ENCODE results near the gene ASB5.
"Not testable (repeated sequence)": the region's sequence is repeated elsewhere in the genome, so short reads cannot be mapped to it uniquely, and the experiment has no call there.

Gene ASB5

GRCh38 chr4:176276710-176277109 is 7.7 kb upstream of the ASB5 start:
- DNase-seq: no peak

GRCh38 chr4:176274441-176274840 is 5.4 kb upstream of the ASB5 start:
- no peak for DNase-seq

- DNase-seq: no peak
Observed at GRCh38 chr4:176273736-176274135, 4.7 kb upstream of the ASB5 start.

- DNase-seq: no peak
Observed at GRCh38 chr4:176272799-176273198, 3.8 kb upstream of the ASB5 start.

GRCh38 chr4:176271749-176272148 is 2.7 kb upstream of the ASB5 start:
- DNase-seq: no peak

GRCh38 chr4:176270669-176271068 is 1.6 kb upstream of the ASB5 start:
- no peak for DNase-seq

GRCh38 chr4:176266026-176266425 is 3.0 kb downstream of the ASB5 start:
- no peak for DNase-seq

GRCh38 chr4:176262243-176262642 is 6.8 kb downstream of the ASB5 start:
- DNase-seq: no peak

- no peak for DNase-seq
Observed at GRCh38 chr4:176261481-176261880, 7.5 kb downstream of the ASB5 start.

- DNase-seq: no peak
Observed at GRCh38 chr4:176261018-176261417, 8.0 kb downstream of the ASB5 start.

- DNase-seq: no peak
Observed at GRCh38 chr4:176259330-176260090, 9.5 kb downstream of the ASB5 start.

- no peak for DNase-seq
Observed at GRCh38 chr4:176258135-176258534, 10.9 kb downstream of the ASB5 start.

- DNase-seq: no peak
Observed at GRCh38 chr4:176256921-176257320, 12.1 kb downstream of the ASB5 start.

GRCh38 chr4:176242764-176243347 is 26.2 kb downstream of the ASB5 start:
- DNase-seq: no peak

GRCh38 chr4:176241703-176242102 is 27.3 kb downstream of the ASB5 start:
- no peak for DNase-seq

- no peak for DNase-seq
Observed at GRCh38 chr4:176238826-176239225, 30.2 kb downstream of the ASB5 start.

GRCh38 chr4:176238157-176238610 is 30.8 kb downstream of the ASB5 start:
- DNase-seq: no peak

- DNase-seq: no peak
Observed at GRCh38 chr4:176236946-176237345, 32.1 kb downstream of the ASB5 start.

GRCh38 chr4:176230836-176231235 is 38.2 kb downstream of the ASB5 start:
- no peak for DNase-seq

- DNase-seq: no peak
Observed at GRCh38 chr4:176229645-176230044, 39.4 kb downstream of the ASB5 start.

GRCh38 chr4:176226736-176227135 is 42.3 kb downstream of the ASB5 start:
- no peak for DNase-seq

GRCh38 chr4:176223561-176223960 is 45.5 kb downstream of the ASB5 start:
- no peak for DNase-seq

GRCh38 chr4:176222149-176222548 is 46.9 kb downstream of the ASB5 start:
- DNase-seq: no peak

GRCh38 chr4:176217510-176217909 is 51.5 kb downstream of the ASB5 start:
- no peak for DNase-seq

- DNase-seq: not testable (repeated sequence)
Observed at GRCh38 chr4:176212351-176212750, 56.7 kb downstream of the ASB5 start.
